Osteoblast (primary cell): ENCODE measurements around the gene MYO10. TPM values are rescaled to one million over a fixed set of nuclear protein-coding genes. Genes with fewer than 3 reads are reported as not detected.

Experiments used
- DNase-seq: peaks from one replicate; pipeline ENCODE4 v3.0.0; 2011; ENCODE audit warnings: low spot score, mixed read lengths; ENCODE audit not compliant: insufficient read length; ENCODE audit errors: missing footprints
- H2AFZ ChIP-seq: 2 replicates; pipeline ENCODE4 v1.6.0; 2011; ENCODE audit warnings: mild to moderate bottlenecking, low read length
- H3K27ac ChIP-seq: 2 replicates; pipeline ENCODE4 v1.5.1; 2011; ENCODE audit warnings: mild to moderate bottlenecking, low read depth, low read length, moderate library complexity
- H3K27me3 ChIP-seq: 2 replicates; pipeline ENCODE4 v1.6.0; 2012; ENCODE audit warnings: mild to moderate bottlenecking, control low read depth, inconsistent platforms, low read length, moderate library complexity; ENCODE audit not compliant: insufficient read depth
- H3K36me3 ChIP-seq: 2 replicates; pipeline ENCODE4 v1.5.1; 2011; ENCODE audit warnings: mild to moderate bottlenecking, low read length, control low read depth, moderate library complexity; ENCODE audit not compliant: insufficient read depth
- H3K4me1 ChIP-seq: 2 replicates; pipeline ENCODE4 v1.5.1; 2011; ENCODE audit warnings: mild to moderate bottlenecking, low read length, control low read depth, moderate library complexity; ENCODE audit not compliant: insufficient read depth
- H3K4me2 ChIP-seq: 2 replicates; pipeline ENCODE4 v1.6.0; 2011; ENCODE audit warnings: mild to moderate bottlenecking, low read length; ENCODE audit not compliant: insufficient read depth
- H3K4me3 ChIP-seq: fragments of 200-600 bp; sonication (generic); 3 replicates; pipeline ENCODE4 v1.5.1; 2012; ENCODE audit warnings: mild to moderate bottlenecking, low read length, inconsistent platforms; ENCODE audit not compliant: insufficient read depth
- H3K79me2 ChIP-seq: 2 replicates; pipeline ENCODE4 v1.6.0; 2012; ENCODE audit warnings: mild to moderate bottlenecking, low read length, control low read depth, inconsistent platforms; ENCODE audit not compliant: insufficient read depth
- H3K9me3 ChIP-seq: 2 replicates; pipeline ENCODE4 v1.5.1; 2011; ENCODE audit warnings: low read depth, low read length, control low read depth
- H4K20me1 ChIP-seq: 2 replicates; pipeline ENCODE4 v1.6.0; 2012; ENCODE audit warnings: mild to moderate bottlenecking, low read length, control low read depth; ENCODE audit not compliant: insufficient read depth
- CTCF ChIP-seq: IDR thresholded peaks from 2 replicates; pipeline ENCODE4 v1.5.1; 2011; ENCODE audit warnings: mild to moderate bottlenecking, low read depth, low read length, moderate library complexity; ENCODE audit errors: extremely low read depth
- total RNA-seq: library from RNA; depleted of rRNA; stranded (reverse); fragments of >200 nt; gene quantifications from 2 replicates; pipeline ENCODE4 v1.2.3, GENCODE V29; 2012

The MYO10 gene
- total RNA-seq, 1 donor, result 40.9 TPM

- Histone ChIP-seq H3K36me3 (no peaks in the 10 kb centered on the region), H3K4me1 (peaks cover 8% of the 10 kb centered on the region), H4K20me1 (no peaks in the 10 kb centered on the region), H3K4me3 (no peak overlapping the region), H3K27ac (no peak overlapping the region), H3K4me2 (no peak overlapping the region), H3K27me3 (no peaks in the 10 kb centered on the region), H2AFZ (no peak overlapping the region), H3K9me3 (no peaks in the 10 kb centered on the region), H3K79me2 (no peaks in the 10 kb centered on the region)
- no peak for DNase-seq
- no peak for TF ChIP-seq CTCF
These were observed 29.5 kb upstream of the MYO10 start for GRCh38 chr5:16965581-16965980.

- no peaks in the 10 kb centered on the region for H3K36me3 ChIP-seq
- no peaks in the 10 kb centered on the region for H3K9me3 ChIP-seq
- peaks cover 8% of the 10 kb centered on the region for H3K4me1 ChIP-seq
- DNase-seq, result no peak
- H2AFZ ChIP-seq, result no peak overlapping the region
- H4K20me1 ChIP-seq, result no peaks in the 10 kb centered on the region
- H3K4me3 ChIP-seq, result no peak overlapping the region
- H3K4me2 ChIP-seq, result no peak overlapping the region
- no peak overlapping the region for H3K27ac ChIP-seq
- TF ChIP-seq CTCF, result no peak
- no peaks in the 10 kb centered on the region for H3K79me2 ChIP-seq
- no peaks in the 10 kb centered on the region for H3K27me3 ChIP-seq
These were observed 27.7 kb upstream of the MYO10 start for GRCh38 chr5:16963821-16964220.

- Histone ChIP-seq H3K27me3 (no peaks in the 10 kb centered on the region), H3K4me2 (no peak overlapping the region), H3K27ac (no peak overlapping the region), H2AFZ (no peak overlapping the region), H3K4me1 (peaks cover 18% of the 10 kb centered on the region), H4K20me1 (no peaks in the 10 kb centered on the region), H3K4me3 (no peak overlapping the region), H3K9me3 (no peaks in the 10 kb centered on the region), H3K79me2 (no peaks in the 10 kb centered on the region), H3K36me3 (no peaks in the 10 kb centered on the region)
- TF ChIP-seq CTCF, result no peak
- no peak for DNase-seq
These were observed 25.0 kb upstream of the MYO10 start for GRCh38 chr5:16961131-16961530.

GRCh38 chr5:16957304-16958196, 21.5 kb upstream of the MYO10 start:
- no peak for TF ChIP-seq CTCF
- Histone ChIP-seq H3K4me2 (peak overlapping the region; percentile 58), H3K27ac (peak overlapping the region; percentile 93), H3K79me2 (no peaks in the 10 kb centered on the region), H3K27me3 (no peaks in the 10 kb centered on the region), H3K36me3 (no peaks in the 10 kb centered on the region), H2AFZ (peak overlapping the region; percentile 71), H4K20me1 (no peaks in the 10 kb centered on the region), H3K9me3 (no peaks in the 10 kb centered on the region), H3K4me1 (peaks cover 10% of the 10 kb centered on the region), H3K4me3 (no peak overlapping the region)
- DNase-seq, result peak; percentile 95
